ENCODE data around the gene HECTD2.

Gene HECTD2

GRCh38 chr10:91537614-91538383, 127.7 kb downstream of the HECTD2 start:
- H3K79me2 ChIP-seq (ENCODE audit: low read length), result no peaks in the 10 kb centered on the region
- no peak overlapping the region for H3K9ac ChIP-seq (ENCODE audit: low read length)
- 0 out of 2 replicates have a peak overlapping the region, but pooled peaks have one; percentile 26 for H3K4me2 ChIP-seq (ENCODE audit: low read length)
- no peak overlapping the region for H3K4me3 ChIP-seq (ENCODE audit: low read length)
- H2AFZ ChIP-seq (ENCODE audit: low read depth, low read length), result no peak overlapping the region
- no peak for TF ChIP-seq CTCF (IDR thresholded peaks at IDR 0.05; ENCODE audit: low read depth, low read length)
- TF ChIP-seq EZH2phosphoT487 (IDR thresholded peaks at IDR 0.05; ENCODE audit: low read depth), result no peak
- H3K4me1 ChIP-seq (ENCODE audit: low read length), result peaks cover 23% of the 10 kb centered on the region
- H3K27me3 ChIP-seq (ENCODE audit: low read depth, low read length), result no peaks in the 10 kb centered on the region
- H3K36me3 ChIP-seq (replicated peaks; ENCODE audit: low read depth, low read length), result no peaks in the 10 kb centered on the region
- H3K27ac ChIP-seq (ENCODE audit: low read length), result no peak overlapping the region
- no peaks in the 10 kb centered on the region for H3K9me3 ChIP-seq (ENCODE audit: insufficient read depth, low read length)
- no peaks in the 10 kb centered on the region for H4K20me1 ChIP-seq (ENCODE audit: insufficient read depth, low read length)

GRCh38 chr10:91539930-91540329, 129.8 kb downstream of the HECTD2 start:
- no peak overlapping the region for H3K4me3 ChIP-seq (ENCODE audit: low read length)
- H3K4me1 ChIP-seq (ENCODE audit: low read length), result peaks cover 23% of the 10 kb centered on the region
- TF ChIP-seq EZH2phosphoT487 (IDR thresholded peaks at IDR 0.05; ENCODE audit: low read depth), result no peak
- no peak for TF ChIP-seq CTCF (IDR thresholded peaks at IDR 0.05; ENCODE audit: low read depth, low read length)
- H3K27me3 ChIP-seq (ENCODE audit: low read depth, low read length), result no peaks in the 10 kb centered on the region
- no peaks in the 10 kb centered on the region for H4K20me1 ChIP-seq (ENCODE audit: insufficient read depth, low read length)
- no peak overlapping the region for H3K4me2 ChIP-seq (ENCODE audit: low read length)
- H2AFZ ChIP-seq (ENCODE audit: low read depth, low read length), result no peak overlapping the region
- no peaks in the 10 kb centered on the region for H3K79me2 ChIP-seq (ENCODE audit: low read length)
- no peaks in the 10 kb centered on the region for H3K36me3 ChIP-seq (replicated peaks; ENCODE audit: low read depth, low read length)
- no peak overlapping the region for H3K27ac ChIP-seq (ENCODE audit: low read length)
- H3K9ac ChIP-seq (ENCODE audit: low read length), result no peak overlapping the region
- H3K9me3 ChIP-seq (ENCODE audit: insufficient read depth, low read length), result no peaks in the 10 kb centered on the region

GRCh38 chr10:91540733-91541132, 130.6 kb downstream of the HECTD2 start:
- H3K9ac ChIP-seq (ENCODE audit: low read length), result no peak overlapping the region
- no peak overlapping the region for H3K4me3 ChIP-seq (ENCODE audit: low read length)
- H3K27ac ChIP-seq (ENCODE audit: low read length), result no peak overlapping the region
- H3K36me3 ChIP-seq (replicated peaks; ENCODE audit: low read depth, low read length), result no peaks in the 10 kb centered on the region
- H4K20me1 ChIP-seq (ENCODE audit: insufficient read depth, low read length), result no peaks in the 10 kb centered on the region
- TF ChIP-seq EZH2phosphoT487 (IDR thresholded peaks at IDR 0.05; ENCODE audit: low read depth) (no peak), CTCF (IDR thresholded peaks at IDR 0.05; ENCODE audit: low read depth, low read length) (no peak)
- no peaks in the 10 kb centered on the region for H3K27me3 ChIP-seq (ENCODE audit: low read depth, low read length)
- no peak overlapping the region for H2AFZ ChIP-seq (ENCODE audit: low read depth, low read length)
- no peaks in the 10 kb centered on the region for H3K9me3 ChIP-seq (ENCODE audit: insufficient read depth, low read length)
- H3K4me2 ChIP-seq (ENCODE audit: low read length), result no peak overlapping the region; the same call in 1 of the 2 replicates
- no peaks in the 10 kb centered on the region for H3K79me2 ChIP-seq (ENCODE audit: low read length)
- H3K4me1 ChIP-seq (ENCODE audit: low read length), result peaks cover 23% of the 10 kb centered on the region

DNA sequence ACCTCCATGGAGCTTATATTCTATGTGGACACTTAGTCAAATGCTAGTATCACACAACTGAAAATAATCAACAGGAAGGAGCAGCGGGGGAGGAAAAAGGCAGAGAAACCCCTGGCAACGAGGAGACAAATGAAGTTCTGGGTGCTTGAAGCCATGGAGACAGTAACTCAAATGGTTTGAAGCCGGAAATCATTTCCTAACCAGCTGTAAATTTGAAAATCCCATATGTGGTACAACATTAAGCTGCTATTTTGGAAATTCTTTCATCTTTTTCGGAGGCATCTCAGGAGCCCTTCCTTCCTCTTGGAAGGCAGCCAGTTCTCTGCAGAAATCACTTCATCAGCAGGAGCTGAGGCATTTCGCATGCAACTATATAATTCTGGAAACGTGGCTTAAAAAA, 131.3 kb downstream of the HECTD2 start:
- Histone ChIP-seq H3K4me1 (ENCODE audit: low read length) (peaks cover 23% of the 10 kb centered on the region), H3K27me3 (ENCODE audit: low read depth, low read length) (no peaks in the 10 kb centered on the region), H3K4me3 (ENCODE audit: low read length) (no peak overlapping the region), H3K27ac (ENCODE audit: low read length) (no peak overlapping the region), H2AFZ (ENCODE audit: low read depth, low read length) (no peak overlapping the region), H4K20me1 (ENCODE audit: insufficient read depth, low read length) (no peaks in the 10 kb centered on the region), H3K9ac (ENCODE audit: low read length) (no peak overlapping the region), H3K9me3 (ENCODE audit: insufficient read depth, low read length) (no peaks in the 10 kb centered on the region), H3K36me3 (replicated peaks; ENCODE audit: low read depth, low read length) (no peaks in the 10 kb centered on the region), H3K79me2 (ENCODE audit: low read length) (no peaks in the 10 kb centered on the region), H3K4me2 (ENCODE audit: low read length) (no peak overlapping the region)
- no peak for TF ChIP-seq CTCF (IDR thresholded peaks at IDR 0.05; ENCODE audit: low read depth, low read length)
- TF ChIP-seq EZH2phosphoT487 (IDR thresholded peaks at IDR 0.05; ENCODE audit: low read depth), result no peak
